Measurements from ENCODE around the gene RBPJ. TPM values are rescaled to one million over a fixed set of nuclear protein-coding genes. Genes with fewer than 3 reads are reported as not detected.
"Not testable (repeated sequence)": the region's sequence is repeated elsewhere in the genome, so short reads cannot be mapped to it uniquely, and the experiment has no call there.

Gene RBPJ
- total RNA-seq, 1 experiment from 2014 or later, result 34.5 TPM

DNA sequence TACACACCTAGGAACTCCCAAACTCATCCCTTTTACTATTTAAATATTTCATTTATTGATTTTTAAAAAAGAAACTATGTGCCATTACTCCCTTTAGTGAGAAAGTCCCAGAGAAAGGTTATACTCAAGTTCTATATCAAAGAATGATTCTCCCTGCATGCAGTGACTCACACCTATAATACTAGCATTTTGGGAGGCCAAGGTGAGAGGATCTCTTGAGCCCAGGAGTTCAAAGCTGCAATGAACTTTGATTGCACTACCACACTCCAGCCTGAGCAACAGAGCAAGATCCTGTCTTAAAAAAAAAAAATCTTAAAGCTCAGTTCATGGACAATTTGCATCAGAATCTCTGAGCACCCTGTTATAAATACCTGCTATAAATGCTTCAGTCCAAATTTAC lies 9.2 kb upstream of the RBPJ start:
- H3K36me3 ChIP-seq, result no peaks in the 10 kb centered on the region
- no peaks in the 10 kb centered on the region for H3K9me3 ChIP-seq (replicated peaks)
- no peaks in the 10 kb centered on the region for H3K27me3 ChIP-seq (replicated peaks)
- no peak overlapping the region for H3K27ac ChIP-seq
- H3K4me1 ChIP-seq (replicated peaks), result no peaks in the 10 kb centered on the region
- H3K4me3 ChIP-seq, result no peak overlapping the region
- no peak for DNase-seq (ENCODE audit: low read depth in 1 of 2, low spot score in 2 of 2)

DNA sequence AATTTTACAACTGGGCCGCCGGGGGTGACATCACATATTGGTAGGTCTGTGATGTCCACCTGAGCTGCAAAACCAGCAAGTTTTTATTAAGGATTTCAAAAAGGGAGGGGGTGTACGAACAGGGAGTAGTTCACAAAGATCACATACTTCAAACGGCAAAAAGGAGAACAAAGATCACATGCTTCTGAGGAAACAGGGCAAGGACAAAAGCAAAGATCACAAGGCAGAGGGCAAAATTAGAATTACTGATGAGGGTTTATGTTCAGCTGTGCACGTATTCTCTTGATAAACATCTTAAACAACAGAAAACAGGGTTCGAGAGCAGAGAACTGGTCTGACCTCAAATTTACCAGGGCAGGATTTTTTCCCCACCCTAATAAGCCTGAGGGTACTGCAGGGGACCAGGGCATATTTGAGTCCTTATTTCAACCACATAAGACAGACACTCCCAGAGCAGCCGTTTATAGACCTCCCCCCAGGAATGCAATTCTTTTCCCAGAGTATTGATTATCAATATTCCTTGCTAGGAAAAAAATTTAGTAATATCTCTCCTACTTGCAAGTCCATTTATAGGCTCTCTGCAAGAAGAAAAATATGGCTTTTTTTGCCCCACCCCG lies 5.4 kb upstream of the RBPJ start:
- H3K4me1 ChIP-seq (replicated peaks); H3K9me3 ChIP-seq (replicated peaks); H3K36me3 ChIP-seq; H3K27ac ChIP-seq; H3K27me3 ChIP-seq (replicated peaks); H3K4me3 ChIP-seq; DNase-seq (ENCODE audit: low read depth in 1 of 2, low spot score in 2 of 2): not testable (repeated sequence)

GRCh38 chr4:26317766-26318165 lies 3.0 kb upstream of the RBPJ start:
- DNase-seq (ENCODE audit: low read depth in 1 of 2, low spot score in 2 of 2), result no peak

GRCh38 chr4:26319467-26319948 lies 1.3 kb upstream of the RBPJ start:
- peak; percentile 84 to 95 for DNase-seq (ENCODE audit: low read depth in 1 of 2, low spot score in 2 of 2)
- Histone ChIP-seq H3K27me3 (replicated peaks) (no peaks in the 10 kb centered on the region), H3K4me1 (replicated peaks) (0 out of 2 replicates have a peak, but pooled peaks cover 4% of the 10 kb centered on the region), H3K4me3 (peak overlapping the region; percentile 54), H3K36me3 (no peaks in the 10 kb centered on the region), H3K9me3 (replicated peaks) (no peaks in the 10 kb centered on the region), H3K27ac (peak overlapping the region; percentile 88)

More at GRCh38 chr4:26317766-26318165, 3.0 kb upstream of the RBPJ start:
- no peak overlapping the region for H3K4me3 ChIP-seq
- no peak overlapping the region for H3K27ac ChIP-seq
- no peaks in the 10 kb centered on the region for H3K9me3 ChIP-seq (replicated peaks)
- H3K36me3 ChIP-seq, result no peaks in the 10 kb centered on the region
- H3K4me1 ChIP-seq (replicated peaks), result 0 out of 2 replicates have a peak, but pooled peaks cover 4% of the 10 kb centered on the region
- H3K27me3 ChIP-seq (replicated peaks), result no peaks in the 10 kb centered on the region

GRCh38 chr4:26319949-26320537 lies 771 bp upstream of the RBPJ start:
- Histone ChIP-seq H3K4me3 (peak overlapping the region; percentile 54), H3K27ac (peak overlapping the region; percentile 88), H3K36me3 (no peaks in the 10 kb centered on the region), H3K4me1 (replicated peaks) (peaks cover 4% of the 10 kb centered on the region; the same call in 1 of the 2 replicates), H3K27me3 (replicated peaks) (no peaks in the 10 kb centered on the region), H3K9me3 (replicated peaks) (no peaks in the 10 kb centered on the region)
- no peak for DNase-seq (ENCODE audit: low read depth in 1 of 2, low spot score in 2 of 2)

DNA sequence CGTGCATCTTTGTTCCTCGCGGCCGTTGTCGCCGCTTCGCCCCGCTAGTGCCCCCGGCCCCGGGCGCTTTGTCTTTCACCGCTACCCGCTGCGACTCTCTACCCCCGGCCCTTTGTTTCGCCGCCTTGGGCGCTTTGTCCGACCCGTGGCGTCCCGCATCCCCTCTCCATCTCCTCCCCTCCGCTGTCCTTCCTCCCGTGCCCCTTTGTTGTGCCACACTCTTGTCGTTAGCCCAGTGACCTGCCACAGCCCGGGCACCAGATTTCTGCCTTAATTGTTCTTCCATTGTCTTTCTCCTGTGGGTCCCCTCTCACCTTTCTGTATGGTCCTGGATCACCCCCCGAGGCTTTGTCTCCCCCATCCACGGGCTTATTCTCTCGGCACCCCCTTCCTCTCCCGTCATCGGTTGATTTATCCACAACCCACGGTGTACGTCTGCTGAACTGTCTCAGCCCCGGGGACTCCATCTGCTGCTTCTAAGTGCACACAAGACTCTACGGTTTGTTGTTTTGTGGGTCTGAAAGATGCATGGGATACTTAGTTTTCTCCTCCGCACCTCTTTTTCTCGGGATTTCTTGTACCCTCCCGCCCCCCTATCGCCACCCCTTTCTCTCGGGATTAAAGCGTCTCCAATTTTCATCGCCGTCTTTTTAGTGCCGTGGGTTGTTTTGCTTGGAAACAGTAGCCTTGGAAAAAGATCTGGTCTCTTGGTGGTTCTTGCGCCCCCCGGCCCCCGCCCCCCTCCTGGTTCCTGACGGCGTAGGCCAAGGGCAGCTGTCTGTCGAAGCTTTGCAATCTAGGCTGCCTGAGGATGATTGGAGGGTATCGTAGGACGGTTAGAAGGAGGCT lies 783 bp downstream of the RBPJ start:
- H3K27ac ChIP-seq, result peak overlapping the region; percentile 47
- peak overlapping the region; percentile 54 for H3K4me3 ChIP-seq
- H3K27me3 ChIP-seq (replicated peaks), result no peaks in the 10 kb centered on the region
- peaks cover 15% of the 10 kb centered on the region for H3K4me1 ChIP-seq (replicated peaks)
- peak in 1 of 2 experiments; percentile 22 for DNase-seq (ENCODE audit: low read depth in 1 of 2, low spot score in 2 of 2)
- no peaks in the 10 kb centered on the region for H3K36me3 ChIP-seq
- H3K9me3 ChIP-seq (replicated peaks), result no peaks in the 10 kb centered on the region

- no peak for DNase-seq (ENCODE audit: low read depth in 1 of 2, low spot score in 2 of 2)
- H3K27ac ChIP-seq, result no peak overlapping the region
Measured at GRCh38 chr4:26322346-26322745, 1.5 kb downstream of the RBPJ start.

GRCh38 chr4:26323821-26324220 lies 3.0 kb downstream of the RBPJ start:
- Histone ChIP-seq H3K9me3 (replicated peaks) (no peaks in the 10 kb centered on the region), H3K27me3 (replicated peaks) (no peaks in the 10 kb centered on the region), H3K36me3 (no peaks in the 10 kb centered on the region), H3K4me3 (no peak overlapping the region), H3K4me1 (replicated peaks) (peaks cover 22% of the 10 kb centered on the region), H3K27ac (no peak overlapping the region)
- DNase-seq (ENCODE audit: low read depth in 1 of 2, low spot score in 2 of 2), result no peak

More at GRCh38 chr4:26322346-26322745, 1.5 kb downstream of the RBPJ start:
- peaks cover 20% of the 10 kb centered on the region for H3K4me1 ChIP-seq (replicated peaks)
- no peaks in the 10 kb centered on the region for H3K27me3 ChIP-seq (replicated peaks)
- H3K36me3 ChIP-seq, result no peaks in the 10 kb centered on the region
- no peaks in the 10 kb centered on the region for H3K9me3 ChIP-seq (replicated peaks)
- H3K4me3 ChIP-seq, result peak overlapping the region; percentile 54

DNA sequence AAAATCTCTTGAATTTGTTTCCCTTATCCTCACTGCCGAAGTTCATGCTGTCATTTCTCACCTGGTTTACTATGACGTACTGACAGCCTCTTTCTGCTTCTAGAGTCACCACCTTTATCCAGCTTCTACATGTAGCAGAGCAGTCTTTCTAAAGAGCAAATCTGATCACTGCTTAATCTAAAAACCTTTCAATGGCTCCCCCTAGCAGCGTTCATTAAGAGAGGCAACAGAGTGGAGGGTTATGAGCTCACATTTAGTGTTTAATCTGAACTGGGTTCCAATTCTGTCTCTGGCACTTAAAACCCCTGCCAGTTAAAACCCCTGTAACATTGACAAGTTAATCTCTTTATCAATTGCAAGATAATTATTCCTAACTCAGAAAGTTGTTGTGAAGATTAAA lies 4.4 kb downstream of the RBPJ start:
- H3K4me1 ChIP-seq (replicated peaks), result peaks cover 18% of the 10 kb centered on the region
- DNase-seq (ENCODE audit: low read depth in 1 of 2, low spot score in 2 of 2), result no peak

DNA sequence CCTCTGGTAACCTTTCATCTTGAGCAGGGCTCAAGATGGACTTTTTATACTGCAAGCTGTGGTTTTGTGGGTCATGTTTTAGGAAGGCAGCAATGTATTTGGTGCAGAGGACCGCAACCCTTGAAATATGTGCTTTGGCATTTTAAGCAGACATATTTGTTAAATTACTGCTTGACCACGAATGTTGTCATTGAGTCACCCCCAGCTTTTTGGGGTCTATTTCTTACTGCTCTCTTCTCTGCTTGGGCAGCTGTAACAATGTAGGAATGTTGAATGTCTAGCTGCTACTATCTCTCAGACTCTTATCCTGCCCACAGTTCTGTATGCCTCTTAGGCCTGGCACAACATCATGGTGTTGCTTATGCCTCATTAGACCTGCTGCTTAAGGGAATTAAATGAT lies 6.0 kb downstream of the RBPJ start:
- Histone ChIP-seq H3K4me3 (no peak overlapping the region), H3K27ac (peak overlapping the region; percentile 62)

More for the DNA sequence above, 4.4 kb downstream of the RBPJ start:
- H3K27me3 ChIP-seq (replicated peaks), result no peaks in the 10 kb centered on the region
- no peaks in the 10 kb centered on the region for H3K9me3 ChIP-seq (replicated peaks)
- H3K27ac ChIP-seq, result no peak overlapping the region
- no peak overlapping the region for H3K4me3 ChIP-seq
- no peaks in the 10 kb centered on the region for H3K36me3 ChIP-seq

DNA sequence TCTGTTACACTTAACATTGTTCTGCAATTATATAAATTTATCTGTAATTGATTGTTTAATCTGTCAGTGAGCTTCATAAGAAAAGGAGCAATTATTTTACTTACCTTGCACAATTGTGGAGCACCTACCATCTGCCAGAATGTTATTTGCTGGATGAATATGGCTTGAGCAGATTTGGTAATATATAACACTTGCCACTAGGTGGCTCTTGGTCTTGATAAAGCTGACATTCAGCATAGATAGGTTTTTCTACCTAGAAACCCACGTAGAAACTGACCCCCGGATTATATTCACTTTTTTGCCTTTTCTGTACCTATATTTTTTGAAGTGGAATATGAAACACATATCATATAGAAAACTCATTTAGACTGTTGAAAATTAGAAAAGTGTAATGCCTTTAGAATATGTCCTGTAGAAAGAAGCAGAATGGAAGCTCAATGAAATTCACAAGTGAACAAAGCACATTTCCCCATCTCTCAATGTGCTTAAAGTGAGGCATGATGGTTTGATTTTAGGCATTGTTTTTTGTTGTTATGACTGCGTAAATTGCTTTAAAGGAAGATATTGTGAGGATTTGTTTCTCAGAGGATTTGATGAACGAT lies 9.5 kb downstream of the RBPJ start:
- H3K27ac ChIP-seq, result no peak overlapping the region
- peak in 1 of 2 experiments; percentile 21 for DNase-seq (ENCODE audit: low read depth in 1 of 2, low spot score in 2 of 2)
- no peaks in the 10 kb centered on the region for H3K9me3 ChIP-seq (replicated peaks)
- no peak overlapping the region for H3K4me3 ChIP-seq
- no peaks in the 10 kb centered on the region for H3K36me3 ChIP-seq
- peaks cover 20% of the 10 kb centered on the region for H3K4me1 ChIP-seq (replicated peaks)
- no peaks in the 10 kb centered on the region for H3K27me3 ChIP-seq (replicated peaks)

More for the DNA sequence above, 6.0 kb downstream of the RBPJ start:
- H3K27me3 ChIP-seq (replicated peaks), result no peaks in the 10 kb centered on the region
- H3K9me3 ChIP-seq (replicated peaks), result no peaks in the 10 kb centered on the region
- H3K4me1 ChIP-seq (replicated peaks), result peaks cover 23% of the 10 kb centered on the region
- H3K36me3 ChIP-seq, result no peaks in the 10 kb centered on the region
- DNase-seq (ENCODE audit: low read depth in 1 of 2, low spot score in 2 of 2), result peak; percentile 65 to 75

DNA sequence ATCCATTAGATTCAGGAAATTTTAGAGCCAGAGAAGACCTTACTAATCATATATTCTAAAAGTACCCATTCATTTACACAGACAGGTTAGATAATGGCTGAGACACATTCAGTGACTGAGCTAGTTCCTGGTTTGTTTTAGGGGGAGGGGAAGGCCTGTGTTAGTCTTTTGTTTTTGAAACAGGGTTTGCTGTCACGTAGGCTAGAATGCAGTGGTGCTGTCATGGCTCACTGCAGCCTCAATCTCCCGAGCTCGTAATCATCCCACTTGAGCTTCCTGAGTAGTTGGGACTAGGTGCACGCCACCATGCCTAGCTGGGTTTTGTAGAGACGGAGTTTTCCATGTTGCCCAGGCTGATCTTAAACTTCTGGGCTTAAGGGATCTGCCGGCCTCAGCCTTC lies 10.1 kb downstream of the RBPJ start:
- no peak overlapping the region for H3K4me3 ChIP-seq
- no peaks in the 10 kb centered on the region for H3K36me3 ChIP-seq
- H3K27ac ChIP-seq, result no peak overlapping the region
- H3K27me3 ChIP-seq (replicated peaks), result no peaks in the 10 kb centered on the region
- peaks cover 16% of the 10 kb centered on the region for H3K4me1 ChIP-seq (replicated peaks)
- DNase-seq (ENCODE audit: low read depth in 1 of 2, low spot score in 2 of 2), result no peak
- H3K9me3 ChIP-seq (replicated peaks), result no peaks in the 10 kb centered on the region

GRCh38 chr4:26331380-26331950 lies 10.7 kb downstream of the RBPJ start:
- Histone ChIP-seq H3K27ac (no peak overlapping the region), H3K4me3 (no peak overlapping the region), H3K4me1 (replicated peaks) (peaks cover 13% of the 10 kb centered on the region), H3K27me3 (replicated peaks) (no peaks in the 10 kb centered on the region), H3K9me3 (replicated peaks) (no peaks in the 10 kb centered on the region), H3K36me3 (no peaks in the 10 kb centered on the region)
- no peak for DNase-seq (ENCODE audit: low read depth in 1 of 2, low spot score in 2 of 2)

Data from SJSA1 (cell line).